Gastrocnemius medialis (tissue), 4 donors: ENCODE results near the gene GFOD1. TPM values are rescaled to one million over a fixed set of nuclear protein-coding genes. Genes with fewer than 3 reads are reported as not detected.

Experiments
- ATAC-seq, 2 donors: fragments of 150-250 bp; one replicate each; pipeline ENCODE4 v1.9.1; 2016
- DNase-seq, 2 donors: peaks; one replicate each; pipeline ENCODE4 v3.0.0-alpha.2; 2019
- H3K27ac ChIP-seq, 4 donors: fragments of 200-600 bp; sonication (generic); 1 replicate in 1 of 4; 2 replicates in 3 of 4; pipeline ENCODE4 v1.5.1; 2016 to 2018; ENCODE audit warnings: mild to moderate bottlenecking in 2 of 4, moderate library complexity in 1 of 4
- H3K27me3 ChIP-seq, 3 donors: fragments of 200-600 bp; sonication (generic) in 2 of 3; 1 replicate in 1 of 3; 2 replicates in 2 of 3; pipeline versions ENCODE4 v1.5.1 to v1.6.0; 2016 to 2019; ENCODE audit warnings: mild to moderate bottlenecking in 1 of 3, moderate library complexity in 1 of 3
- H3K36me3 ChIP-seq, 2 donors: fragments of 200-600 bp; sonication (generic) in 1 of 2; one replicate each; pipeline ENCODE4 v1.5.1; 2017 to 2018
- H3K4me1 ChIP-seq, 2 donors: fragments of 200-600 bp; sonication (generic) in 1 of 2; one replicate each; pipeline ENCODE4 v1.5.1; 2016 to 2017; ENCODE audit warnings: mild to moderate bottlenecking in 2 of 2
- H3K4me3 ChIP-seq, 4 donors: fragments of 200-600 bp; sonication (generic) in 3 of 4; 1 replicate in 1 of 4; 2 replicates in 3 of 4; pipeline ENCODE4 v1.5.1; 2016 to 2019; ENCODE audit warnings: mild to moderate bottlenecking in 2 of 4
- H3K9me3 ChIP-seq, 3 donors: fragments of 200-600 bp; sonication (generic) in 2 of 3; 1 replicate in 1 of 3; 2 replicates in 2 of 3; pipeline ENCODE4 v1.5.1; 2016 to 2019
- CTCF ChIP-seq, 5 experiments: fragments of 450-650 bp in 3 of 5; fragments of 200-600 bp in 2 of 5; sonication (generic) in 2 of 5; IDR thresholded peaks in 4 of 5; conservative IDR thresholded peaks in 1 of 5; 1 replicate in 4 of 5; 2 replicates in 1 of 5; pipeline ENCODE4 v1.5.1; 2016 to 2019; ENCODE audit warnings: antibody characterized with exemption in 5 of 5, mild to moderate bottlenecking in 3 of 5, moderate library complexity in 3 of 5
- POLR2A ChIP-seq, 2 donors: fragments of 450-650 bp; IDR thresholded peaks; one replicate each; pipeline ENCODE4 v1.6.1; 2017; ENCODE audit warnings: antibody characterized with exemption in 2 of 2, mild to moderate bottlenecking in 2 of 2, moderate library complexity in 2 of 2
- in situ Hi-C, 4 donors: fragments of 200-750 bp; cut with MboI; loops; one replicate each; pipeline versions ENCODE4 v1.15.0 to v1.8.0; 2017; ENCODE audit warnings: low sequenced_read_pairs in 4 of 4
- intact Hi-C: fragments of 100-400 bp; cut with DNase I; formaldehyde crosslinking; loops from one replicate; pipeline ENCODE4 v1.15.1; 2023; ENCODE audit warnings: low total_unique reads
- total RNA-seq, 4 donors: library from RNA; depleted of rRNA; stranded (reverse); fragments of >200 nt; gene quantifications; one replicate each; pipeline versions ENCODE4 v1.1.0 to v1.2.3, GENCODE V29; 2016

The GFOD1 gene
- total RNA-seq, 4 donors from 2014 or later = 9.0 to 31.8 (median 16.9) TPM

GRCh38 chr6:13314806-13315205, 172.6 kb downstream of the GFOD1 start:
- in situ Hi-C loops (no loop called here), intact Hi-C loops (no loop called here)
- Histone ChIP-seq H3K27me3 (no peaks in the 10 kb centered on the region), H3K4me1 (no peaks in the 10 kb centered on the region), H3K27ac (no peak overlapping the region), H3K36me3 (peaks cover under 1 to 52% of the 10 kb centered on the region in 2 donors), H3K4me3 (no peak overlapping the region), H3K9me3 (no peaks in the 10 kb centered on the region)
- no peak for TF ChIP-seq CTCF (IDR thresholded peaks at IDR 0.05 in 4 of 5, conservative IDR thresholded peaks at IDR 0.05 in 1 of 5)
- TF ChIP-seq POLR2A (IDR thresholded peaks at IDR 0.05) = no peak
- ATAC-seq (no peak), DNase-seq (no peak)

DNA sequence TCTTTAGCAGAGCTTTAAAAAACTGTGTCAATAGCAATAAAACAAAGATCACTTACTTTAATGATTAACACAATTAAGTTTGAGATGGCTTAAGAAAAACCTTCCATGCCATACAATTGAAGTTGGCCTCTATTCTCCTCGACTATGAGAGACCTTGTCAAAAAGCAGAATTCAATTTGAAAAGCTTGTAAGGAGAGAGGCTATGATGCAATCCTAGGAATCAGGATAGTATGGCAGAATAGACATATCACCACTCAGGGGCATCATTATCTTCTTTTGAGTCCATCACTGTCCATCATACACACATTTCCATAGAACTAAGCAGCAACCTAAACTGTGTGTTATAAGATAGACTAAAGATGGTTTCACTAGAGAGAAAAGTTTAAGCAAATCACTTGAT, 176.2 kb downstream of the GFOD1 start:
- peaks cover 0 to 35% of the 10 kb centered on the region in 2 donors for H3K36me3 ChIP-seq
- DNase-seq (no peak), ATAC-seq (no peak)
- no peaks in the 10 kb centered on the region for H3K9me3 ChIP-seq
- H3K27ac ChIP-seq = no peak overlapping the region
- TF ChIP-seq CTCF (IDR thresholded peaks at IDR 0.05 in 4 of 5, conservative IDR thresholded peaks at IDR 0.05 in 1 of 5) = no peak
- TF ChIP-seq POLR2A (IDR thresholded peaks at IDR 0.05) = no peak
- H3K4me1 ChIP-seq = peaks cover 15 to 19% of the 10 kb centered on the region in 2 donors
- H3K4me3 ChIP-seq = no peak overlapping the region
- intact Hi-C loops = no loop called here
- no peaks in the 10 kb centered on the region for H3K27me3 ChIP-seq
- in situ Hi-C loops = no loop called here

DNA sequence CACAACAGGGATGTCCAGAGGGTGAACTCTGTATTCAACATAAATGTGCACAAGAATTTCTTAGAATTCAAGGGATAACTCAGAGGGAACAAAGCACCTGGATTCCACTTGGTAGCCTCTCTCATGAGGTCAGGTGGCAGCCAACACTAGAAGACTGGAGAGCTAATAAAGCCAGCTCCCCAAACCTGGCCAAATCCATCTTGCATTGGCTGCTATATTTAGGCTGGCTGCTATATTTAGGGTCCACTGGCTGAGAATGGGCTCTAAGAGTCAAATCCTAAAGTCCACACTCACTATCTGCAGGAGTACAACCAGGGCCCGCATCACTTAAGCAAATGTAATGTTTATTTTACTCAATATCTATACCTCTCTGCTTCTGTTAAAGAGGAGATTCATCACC, 179.1 kb downstream of the GFOD1 start:
- Histone ChIP-seq H3K27ac (no peak overlapping the region), H3K27me3 (no peaks in the 10 kb centered on the region), H3K9me3 (no peaks in the 10 kb centered on the region), H3K4me3 (no peak overlapping the region), H3K4me1 (peaks cover 24 to 28% of the 10 kb centered on the region in 2 donors), H3K36me3 (peaks cover 0 to 25% of the 10 kb centered on the region in 2 donors)
- intact Hi-C loops (loop anchor here (10.0 kb wide), 1 partner anchor 354 kb away; no protein-coding TSS in a partner anchor), in situ Hi-C loops (no loop called here)
- ATAC-seq = no peak
- DNase-seq = no peak
- TF ChIP-seq CTCF (IDR thresholded peaks at IDR 0.05 in 4 of 5, conservative IDR thresholded peaks at IDR 0.05 in 1 of 5) (no peak), POLR2A (IDR thresholded peaks at IDR 0.05) (no peak)

Other genes starting within 250 kb of the GFOD1 start
- 10 to 100 TPM in 1 of 4 donors, 1 to 10 TPM in 3; 5.7 to 14.9 (median 6.6) TPM for gene TBC1D7, start 159.1 kb downstream of the GFOD1 start, total RNA-seq
- 10 to 100 TPM; 16.1 to 18.0 (median 17.0) TPM for gene SIRT5, start 87.0 kb upstream of the GFOD1 start, total RNA-seq
- gene NOL7, start 127.7 kb upstream of the GFOD1 start, total RNA-seq = 10 to 100 TPM; 44.9 to 69.0 (median 63.8) TPM
- gene RANBP9, start 224.2 kb upstream of the GFOD1 start, total RNA-seq = 10 to 100 TPM; 44.7 to 93.1 (median 63.3) TPM